NAMALWA (cell line): ENCODE results near the gene FCGR3B.
"Not testable (repeated sequence)": the region's sequence is repeated elsewhere in the genome, so short reads cannot be mapped to it uniquely, and the experiment has no call there.

Experiments
- DNase-seq: peaks from one replicate; pipeline ENCODE4 v3.0.0-alpha.2; 2015; ENCODE audit warnings: low spot score

The FCGR3B gene

DNA sequence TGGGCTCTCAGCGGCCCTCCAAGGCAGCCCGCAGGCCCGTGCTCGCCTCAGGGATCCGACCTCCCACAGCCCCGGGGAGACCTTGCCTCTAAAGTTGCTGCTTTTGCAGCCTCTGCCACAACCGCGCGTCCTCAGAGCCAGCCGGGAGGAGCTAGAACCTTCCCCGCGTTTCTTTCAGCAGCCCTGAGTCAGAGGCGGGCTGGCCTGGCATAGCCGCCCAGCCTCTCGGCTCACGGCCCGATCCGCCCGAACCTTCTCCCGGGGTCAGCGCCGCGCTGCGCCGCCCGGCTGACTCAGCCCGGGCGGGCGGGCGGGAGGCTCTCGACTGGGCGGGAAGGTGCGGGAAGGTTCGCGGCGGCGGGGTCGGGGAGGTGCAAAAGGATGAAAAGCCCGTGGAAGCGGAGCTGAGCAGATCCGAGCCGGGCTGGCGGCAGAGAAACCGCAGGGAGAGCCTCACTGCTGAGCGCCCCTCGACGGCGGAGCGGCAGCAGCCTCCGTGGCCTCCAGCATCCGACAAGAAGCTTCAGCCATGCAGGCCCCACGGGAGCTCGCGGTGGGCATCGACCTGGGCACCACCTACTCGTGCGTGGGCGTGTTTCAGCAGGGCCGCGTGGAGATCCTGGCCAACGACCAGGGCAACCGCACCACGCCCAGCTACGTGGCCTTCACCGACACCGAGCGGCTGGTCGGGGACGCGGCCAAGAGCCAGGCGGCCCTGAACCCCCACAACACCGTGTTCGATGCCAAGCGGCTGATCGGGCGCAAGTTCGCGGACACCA lies 25.0 kb downstream of the FCGR3B start:
- DNase-seq = not testable (repeated sequence)

- not testable (repeated sequence) for DNase-seq
Observed at GRCh38 chr1:161605024-161605423, 26.0 kb downstream of the FCGR3B start.

DNA sequence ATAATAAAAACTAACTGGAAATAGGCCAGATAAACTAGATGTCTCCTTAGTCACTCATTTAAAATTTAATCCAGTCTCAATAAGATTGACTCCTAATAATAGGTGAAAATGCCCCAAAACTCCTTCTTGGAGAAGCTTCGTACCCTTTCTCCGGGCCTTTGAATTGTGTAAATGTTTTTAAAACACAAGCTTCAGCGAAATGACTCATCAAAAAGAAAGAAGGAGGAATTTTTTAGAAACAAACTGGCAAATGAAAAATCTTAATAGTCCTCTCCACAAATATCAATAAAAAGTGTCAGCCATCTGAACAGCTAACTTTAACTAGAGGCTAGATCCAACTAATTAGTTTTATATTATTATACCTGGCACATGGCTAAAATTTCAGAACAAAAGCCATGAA lies 33.9 kb downstream of the FCGR3B start:
- not testable (repeated sequence) for DNase-seq

GRCh38 chr1:161595583-161595982 lies 35.4 kb downstream of the FCGR3B start:
- not testable (repeated sequence) for DNase-seq

GRCh38 chr1:161595173-161595572 lies 35.8 kb downstream of the FCGR3B start:
- not testable (repeated sequence) for DNase-seq

DNA sequence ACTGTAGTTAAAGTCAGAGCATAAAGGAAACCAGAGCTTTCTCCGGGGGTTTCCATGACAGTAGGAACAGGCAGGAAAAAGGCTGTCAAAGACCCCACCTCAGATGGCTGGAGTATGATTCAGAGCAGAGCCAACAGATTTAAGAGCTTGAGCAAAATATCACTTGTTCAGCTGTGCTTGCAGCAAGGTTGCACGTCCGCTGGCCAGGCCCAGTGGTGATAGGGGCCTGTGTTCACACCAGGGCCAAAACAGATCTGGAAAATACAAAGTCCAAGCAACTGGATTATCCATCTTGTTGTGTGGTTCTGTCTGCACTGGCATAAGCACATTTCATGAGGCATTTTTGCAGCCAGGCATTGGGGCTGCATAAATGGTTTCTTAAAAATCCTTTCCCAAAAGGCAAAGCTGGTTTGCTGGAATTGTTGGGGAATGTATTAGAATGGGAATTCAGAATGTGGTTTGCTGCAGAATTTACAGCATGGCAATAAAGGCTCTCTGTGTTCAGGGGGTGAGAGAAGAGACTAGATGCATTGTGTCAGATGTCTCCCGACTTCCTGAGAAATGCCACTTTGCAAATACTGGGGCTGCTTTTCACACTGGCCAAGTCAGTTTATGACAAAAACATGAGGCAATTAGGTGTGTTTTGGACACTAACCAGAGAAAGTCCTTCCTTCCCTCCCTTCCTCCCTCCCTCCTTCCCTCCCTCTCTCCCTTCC lies 36.5 kb downstream of the FCGR3B start:
- DNase-seq = not testable (repeated sequence)

DNA sequence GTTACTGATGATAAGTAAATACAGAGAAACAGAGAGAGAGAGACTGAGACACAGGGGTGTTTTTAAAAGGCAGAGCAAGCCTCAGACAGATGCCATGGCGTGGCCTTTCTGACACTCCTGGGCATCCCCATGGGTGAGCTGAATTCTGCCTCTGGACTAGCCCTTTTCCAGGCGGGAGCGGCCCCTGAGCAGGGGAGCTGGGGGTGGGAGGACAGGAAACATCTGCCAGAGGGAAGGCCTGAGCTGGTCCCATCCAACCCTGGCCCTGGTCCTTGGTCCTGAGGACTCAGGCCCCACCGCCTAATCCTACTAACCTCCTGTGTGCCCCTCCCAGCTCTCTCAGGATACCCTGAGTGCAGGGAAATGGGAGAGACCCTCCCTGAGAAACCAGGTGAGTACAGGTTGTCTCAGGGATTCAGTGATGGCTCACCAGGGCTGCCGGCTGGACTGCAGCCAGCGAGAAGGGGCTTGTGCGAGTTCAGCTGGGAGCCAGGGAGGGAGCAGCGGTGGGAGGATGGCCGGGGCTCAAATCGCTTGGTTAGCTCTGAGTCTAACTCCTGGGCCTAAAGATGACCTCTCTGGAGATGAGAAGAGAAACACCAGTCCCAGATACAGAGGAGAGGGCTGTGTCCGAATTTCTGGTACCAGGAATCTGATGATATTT lies 37.8 kb downstream of the FCGR3B start:
- DNase-seq = not testable (repeated sequence)

DNA sequence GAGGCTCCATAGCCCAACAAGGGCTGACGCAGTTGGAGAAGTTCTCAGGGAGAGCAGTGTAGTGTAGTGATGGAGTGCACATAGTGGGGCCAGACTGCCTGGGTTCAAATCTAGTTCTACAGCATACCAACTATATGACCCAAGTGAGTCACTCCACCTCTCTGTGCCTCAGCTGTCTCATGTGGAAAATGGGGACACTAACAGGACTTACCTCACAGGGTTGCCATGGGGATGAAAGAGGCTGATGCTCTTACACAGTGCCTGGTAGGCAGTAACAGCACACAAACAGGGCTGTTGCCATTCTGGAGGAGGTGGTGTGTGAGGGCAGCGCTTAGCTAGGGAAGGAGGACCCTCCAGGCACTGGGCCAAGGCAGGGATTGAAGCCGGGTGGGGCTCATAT lies 38.4 kb downstream of the FCGR3B start:
- DNase-seq = not testable (repeated sequence)

GRCh38 chr1:161589920-161590319 lies 41.1 kb downstream of the FCGR3B start:
- not testable (repeated sequence) for DNase-seq

DNA sequence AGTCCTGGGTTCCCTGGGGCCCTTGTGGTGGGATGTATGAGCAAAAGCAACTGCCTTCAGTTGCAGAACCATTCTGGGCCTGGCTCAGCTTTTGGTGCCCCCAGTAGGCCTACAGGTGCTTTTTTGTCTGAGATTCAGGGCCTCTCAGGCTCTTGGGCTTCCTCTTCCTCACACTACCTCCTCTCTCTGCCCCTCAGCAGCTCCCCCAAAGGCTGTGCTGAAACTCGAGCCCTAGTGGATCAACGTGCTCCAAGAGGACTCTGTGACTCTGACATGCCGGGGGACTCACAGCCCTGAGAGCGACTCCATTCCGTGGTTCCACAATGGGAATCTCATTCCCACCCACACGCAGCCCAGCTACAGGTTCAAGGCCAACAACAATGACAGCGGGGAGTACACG lies 41.6 kb downstream of the FCGR3B start:
- DNase-seq = not testable (repeated sequence)

DNA sequence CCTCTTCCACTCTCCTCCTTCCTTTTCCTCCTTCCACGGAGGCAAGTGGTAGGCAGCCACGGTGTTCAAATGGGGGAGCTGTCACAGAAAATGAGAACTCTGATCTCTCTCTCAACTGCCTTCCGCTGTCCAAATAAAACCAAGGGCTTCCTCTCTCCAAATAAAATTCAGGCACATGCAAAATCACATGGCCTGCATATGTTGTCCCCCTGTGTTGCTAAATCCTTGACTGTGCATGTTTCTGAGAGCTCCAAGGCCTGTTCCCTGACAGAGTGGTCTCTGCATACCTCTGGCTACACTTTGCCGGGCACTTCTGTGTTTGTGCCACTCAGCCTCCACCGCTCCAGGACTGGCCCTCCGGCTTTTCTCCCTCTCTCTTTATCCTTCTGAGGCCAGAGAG lies 42.4 kb downstream of the FCGR3B start:
- DNase-seq = not testable (repeated sequence)

DNA sequence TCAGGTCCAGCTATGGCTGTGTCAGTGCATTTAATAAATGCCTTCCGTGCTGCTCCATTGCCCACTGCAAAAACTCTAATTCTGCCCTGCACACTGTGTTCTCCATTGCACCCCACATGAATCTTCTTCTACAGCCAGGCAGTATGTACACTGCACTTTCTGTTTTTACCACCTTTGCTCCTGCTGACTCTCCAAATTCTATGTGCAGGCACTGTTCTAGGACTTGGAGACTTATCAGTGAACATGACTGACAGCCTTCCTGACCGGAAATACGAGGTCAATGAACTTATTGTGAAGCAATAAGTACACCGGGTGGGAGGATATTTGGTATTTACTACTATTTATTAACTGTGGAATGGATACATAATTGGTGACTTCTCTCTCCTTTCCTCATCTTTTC lies 48.1 kb downstream of the FCGR3B start:
- not testable (repeated sequence) for DNase-seq

DNA sequence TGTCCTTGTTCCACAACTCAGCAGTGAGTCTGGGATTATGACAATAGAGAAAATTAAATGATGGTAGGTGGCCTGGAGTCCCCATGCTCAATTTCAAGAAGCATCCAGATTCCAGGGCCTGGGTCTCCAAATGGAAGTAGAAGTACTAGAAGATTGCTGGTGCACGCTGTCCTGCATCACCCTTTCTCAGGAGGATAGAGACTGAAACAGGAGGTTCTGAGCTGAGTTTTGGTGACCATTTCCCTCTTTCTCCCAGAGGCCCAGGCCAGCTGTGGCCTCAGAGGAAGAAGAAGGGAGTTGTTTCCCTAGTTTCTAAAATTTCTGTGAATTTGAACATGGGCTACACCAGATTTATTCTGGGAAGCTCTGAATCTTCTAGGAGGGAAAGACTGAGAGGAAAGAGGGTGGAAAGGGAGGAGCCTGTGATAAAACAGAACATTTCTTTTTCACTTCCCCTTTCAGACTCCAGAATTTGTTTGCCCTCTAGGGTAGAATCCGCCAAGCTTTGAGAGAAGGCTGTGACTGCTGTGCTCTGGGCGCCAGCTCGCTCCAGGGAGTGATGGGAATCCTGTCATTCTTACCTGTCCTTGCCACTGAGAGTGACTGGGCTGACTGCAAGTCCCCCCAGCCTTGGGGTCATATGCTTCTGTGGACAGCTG lies 50.0 kb downstream of the FCGR3B start:
- not testable (repeated sequence) for DNase-seq

DNA sequence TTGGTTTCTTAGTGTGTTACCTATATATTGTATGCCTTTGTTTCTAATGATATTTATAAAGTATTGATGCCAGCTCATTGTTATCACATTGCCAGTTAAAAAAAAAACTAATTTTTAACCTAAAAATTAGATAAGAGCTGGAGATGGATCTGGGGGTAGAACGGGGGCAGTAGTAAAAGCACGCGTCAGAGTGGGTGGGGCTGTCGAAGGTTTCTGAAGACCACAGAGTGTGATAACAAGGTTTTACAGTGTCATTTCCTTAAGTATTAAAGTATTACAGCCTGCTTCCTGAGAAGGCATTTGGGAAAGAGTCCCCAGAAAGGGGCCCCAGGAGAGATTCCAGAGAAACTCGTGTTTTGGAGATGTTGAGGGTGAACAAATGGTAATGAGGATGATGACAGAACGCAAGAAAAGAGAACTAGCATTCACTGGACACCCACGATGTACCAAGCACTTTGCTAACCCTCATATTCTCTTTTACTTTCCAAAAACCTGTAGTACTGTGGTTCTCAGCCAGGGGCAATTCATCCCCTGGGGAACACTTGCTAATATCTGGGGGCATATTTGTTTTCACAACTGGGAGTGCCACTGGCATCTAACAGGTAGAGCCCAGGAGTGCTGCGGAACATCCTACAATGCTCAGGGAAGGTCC lies 51.0 kb downstream of the FCGR3B start:
- DNase-seq = not testable (repeated sequence)

- not testable (repeated sequence) for DNase-seq
Observed at GRCh38 chr1:161576676-161577075, 54.3 kb downstream of the FCGR3B start.
